IPS-20b (cell line): ENCODE measurements around the gene GRIN1.

ENCODE experiments used
- H3K27ac ChIP-seq: one replicate; pipeline ENCODE4 v1.5.1; 2013; ENCODE audit warnings: low read length
- H3K27me3 ChIP-seq: 2 replicates; pipeline ENCODE4 v1.6.1; 2013; ENCODE audit warnings: mild to moderate bottlenecking, low read length, inconsistent platforms; ENCODE audit not compliant: insufficient read depth
- H3K36me3 ChIP-seq: 2 replicates; pipeline ENCODE4 v1.6.1; 2013; ENCODE audit warnings: low read depth, mild to moderate bottlenecking, inconsistent platforms, low read length, moderate library complexity; ENCODE audit not compliant: insufficient read depth
- H3K4me1 ChIP-seq: 2 replicates; pipeline ENCODE4 v1.6.1; 2013; ENCODE audit warnings: mild to moderate bottlenecking, control low read depth, inconsistent platforms, low read length, moderate library complexity; ENCODE audit not compliant: insufficient read depth
- H3K4me3 ChIP-seq: 2 replicates; pipeline ENCODE4 v1.5.1; 2013; ENCODE audit warnings: mild to moderate bottlenecking, low read length, inconsistent platforms
- H3K9ac ChIP-seq: 2 replicates; pipeline ENCODE4 v1.6.1; 2013; ENCODE audit warnings: low read depth, mild to moderate bottlenecking, inconsistent platforms, low read length, moderate library complexity
- H3K9me3 ChIP-seq: 2 replicates; pipeline ENCODE4 v1.6.1; 2013; ENCODE audit warnings: mild to moderate bottlenecking, low read depth, low read length, inconsistent platforms; ENCODE audit not compliant: insufficient read depth

Gene GRIN1

DNA sequence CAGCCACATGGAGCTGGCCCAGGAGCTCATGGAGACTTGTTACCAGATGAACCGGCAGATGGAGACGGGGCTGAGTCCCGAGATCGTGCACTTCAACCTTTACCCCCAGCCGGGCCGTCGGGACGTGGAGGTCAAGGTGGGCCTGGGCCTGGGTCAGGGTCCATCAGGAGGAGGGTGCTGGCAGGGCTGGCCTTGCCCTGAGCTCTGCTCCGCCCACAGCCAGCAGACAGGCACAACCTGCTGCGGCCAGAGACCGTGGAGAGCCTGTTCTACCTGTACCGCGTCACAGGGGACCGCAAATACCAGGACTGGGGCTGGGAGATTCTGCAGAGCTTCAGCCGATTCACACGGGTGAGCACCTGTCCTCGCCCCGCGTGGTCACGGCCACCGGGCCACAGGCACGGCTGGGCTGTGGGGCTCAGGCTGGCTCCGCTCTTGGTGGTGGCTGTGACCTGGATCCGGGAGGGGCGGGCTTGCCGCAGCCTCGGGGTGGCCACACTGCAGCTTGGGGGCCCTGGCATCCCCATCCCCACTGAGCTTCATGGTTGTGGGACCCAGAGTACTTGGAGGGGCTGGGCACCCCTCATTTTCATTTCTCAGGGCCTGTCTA, 31.5 kb upstream of the GRIN1 start:
- Histone ChIP-seq H3K36me3 (peaks cover 29% of the 10 kb centered on the region), H3K27me3 (no peaks in the 10 kb centered on the region), H3K4me3 (no peak overlapping the region), H3K9ac (no peak overlapping the region), H3K27ac (no peak overlapping the region), H3K9me3 (peaks cover 14% of the 10 kb centered on the region; the same call in 1 of the 2 replicates), H3K4me1 (no peaks in the 10 kb centered on the region)

DNA sequence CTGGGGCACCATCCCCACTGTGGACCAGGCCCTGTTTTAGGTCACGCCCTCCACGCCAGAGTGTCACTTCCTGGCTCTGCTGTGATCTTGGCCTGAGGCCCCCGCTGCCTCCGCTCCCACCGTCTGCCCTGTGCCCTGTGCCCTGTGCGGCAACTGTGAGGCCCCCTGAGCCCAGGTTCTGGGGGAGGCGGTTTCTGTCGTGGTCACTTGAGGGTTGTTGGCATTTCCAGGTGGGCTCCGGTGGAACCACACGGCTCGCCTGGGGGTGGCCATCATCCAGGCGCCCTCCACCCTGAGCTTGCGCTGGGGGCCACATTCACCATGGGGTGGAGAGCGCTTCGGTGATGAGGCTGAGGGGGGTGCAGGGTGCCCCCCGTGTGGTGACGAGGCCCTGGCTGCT, 31.0 kb upstream of the GRIN1 start:
- Histone ChIP-seq H3K27ac (no peak overlapping the region), H3K27me3 (peaks cover 5% of the 10 kb centered on the region), H3K9me3 (peaks cover 9% of the 10 kb centered on the region; the same call in 1 of the 2 replicates), H3K36me3 (peaks cover 23% of the 10 kb centered on the region), H3K9ac (no peak overlapping the region), H3K4me1 (no peaks in the 10 kb centered on the region), H3K4me3 (no peak overlapping the region)

DNA sequence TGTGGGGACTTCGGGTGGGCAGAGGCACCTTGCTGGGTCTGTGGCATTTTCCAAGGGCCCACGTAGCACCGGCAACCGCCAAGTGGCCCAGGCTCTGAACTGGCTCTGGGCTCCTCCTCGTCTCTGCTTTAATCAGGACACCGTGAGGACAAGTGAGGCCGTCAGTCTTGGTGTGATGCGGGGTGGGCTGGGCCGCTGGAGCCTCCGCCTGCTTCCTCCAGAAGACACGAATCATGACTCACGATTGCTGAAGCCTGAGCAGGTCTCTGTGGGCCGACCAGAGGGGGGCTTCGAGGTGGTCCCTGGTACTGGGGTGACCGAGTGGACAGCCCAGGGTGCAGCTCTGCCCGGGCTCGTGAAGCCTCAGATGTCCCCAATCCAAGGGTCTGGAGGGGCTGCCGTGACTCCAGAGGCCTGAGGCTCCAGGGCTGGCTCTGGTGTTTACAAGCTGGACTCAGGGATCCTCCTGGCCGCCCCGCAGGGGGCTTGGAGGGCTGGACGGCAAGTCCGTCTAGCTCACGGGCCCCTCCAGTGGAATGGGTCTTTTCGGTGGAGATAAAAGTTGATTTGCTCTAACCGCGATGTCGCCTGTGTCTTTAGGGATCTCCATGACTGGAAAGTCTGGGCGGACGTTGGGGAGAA, 30.2 kb upstream of the GRIN1 start:
- Histone ChIP-seq H3K36me3 (peaks cover 16% of the 10 kb centered on the region), H3K9me3 (peaks cover 1% of the 10 kb centered on the region; the same call in 1 of the 2 replicates), H3K9ac (no peak overlapping the region), H3K27ac (no peak overlapping the region), H3K4me3 (no peak overlapping the region), H3K27me3 (peaks cover 13% of the 10 kb centered on the region), H3K4me1 (no peaks in the 10 kb centered on the region)

DNA sequence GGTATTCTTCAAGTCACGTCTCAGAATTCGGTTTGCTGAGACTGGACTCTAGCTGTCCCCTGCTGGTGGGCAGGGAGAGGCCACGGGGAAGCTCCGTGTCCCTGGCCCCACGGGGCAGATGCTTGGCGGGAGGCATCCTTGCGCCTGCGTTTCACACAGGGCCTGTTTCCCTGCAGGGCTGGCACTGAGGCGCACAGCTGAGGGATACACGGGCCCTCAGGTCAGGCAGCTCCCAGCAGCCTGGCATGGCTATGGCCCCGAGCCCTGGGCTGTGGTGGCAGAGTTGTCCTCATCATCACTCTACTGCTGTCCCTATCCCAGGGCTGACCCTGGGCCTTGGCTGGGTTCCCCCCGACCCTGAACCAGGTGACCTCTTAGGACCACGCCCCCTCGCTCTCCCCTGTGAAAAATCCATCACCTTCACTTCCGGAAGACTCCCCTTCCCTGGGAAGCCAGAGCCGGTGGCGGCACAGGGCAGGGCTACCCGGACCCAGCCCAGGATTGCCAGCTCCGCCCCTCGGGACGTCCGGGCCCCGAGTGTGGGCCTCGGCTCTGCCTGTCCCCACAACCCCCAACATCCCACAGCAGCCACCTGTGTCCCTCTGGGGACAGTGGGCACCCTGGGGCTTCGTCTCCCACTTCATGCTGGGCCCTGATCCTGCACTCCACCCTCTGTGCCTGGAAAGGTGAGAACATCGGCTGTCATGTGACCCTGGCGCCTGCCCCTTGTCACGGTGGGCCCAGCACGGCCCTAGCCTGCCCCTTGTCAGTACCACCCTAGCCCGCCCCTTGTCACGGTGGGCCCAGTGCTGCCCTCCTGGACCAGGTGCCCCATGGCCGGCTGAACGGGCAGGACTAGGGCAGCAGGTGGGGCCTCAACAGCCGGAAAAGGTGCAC, 29.5 kb upstream of the GRIN1 start:
- Histone ChIP-seq H3K27ac (no peak overlapping the region), H3K4me1 (no peaks in the 10 kb centered on the region), H3K27me3 (peaks cover 19% of the 10 kb centered on the region), H3K4me3 (no peak overlapping the region), H3K36me3 (peaks cover 12% of the 10 kb centered on the region; the same call in 1 of the 2 replicates), H3K9me3 (no peaks in the 10 kb centered on the region), H3K9ac (no peak overlapping the region)

DNA sequence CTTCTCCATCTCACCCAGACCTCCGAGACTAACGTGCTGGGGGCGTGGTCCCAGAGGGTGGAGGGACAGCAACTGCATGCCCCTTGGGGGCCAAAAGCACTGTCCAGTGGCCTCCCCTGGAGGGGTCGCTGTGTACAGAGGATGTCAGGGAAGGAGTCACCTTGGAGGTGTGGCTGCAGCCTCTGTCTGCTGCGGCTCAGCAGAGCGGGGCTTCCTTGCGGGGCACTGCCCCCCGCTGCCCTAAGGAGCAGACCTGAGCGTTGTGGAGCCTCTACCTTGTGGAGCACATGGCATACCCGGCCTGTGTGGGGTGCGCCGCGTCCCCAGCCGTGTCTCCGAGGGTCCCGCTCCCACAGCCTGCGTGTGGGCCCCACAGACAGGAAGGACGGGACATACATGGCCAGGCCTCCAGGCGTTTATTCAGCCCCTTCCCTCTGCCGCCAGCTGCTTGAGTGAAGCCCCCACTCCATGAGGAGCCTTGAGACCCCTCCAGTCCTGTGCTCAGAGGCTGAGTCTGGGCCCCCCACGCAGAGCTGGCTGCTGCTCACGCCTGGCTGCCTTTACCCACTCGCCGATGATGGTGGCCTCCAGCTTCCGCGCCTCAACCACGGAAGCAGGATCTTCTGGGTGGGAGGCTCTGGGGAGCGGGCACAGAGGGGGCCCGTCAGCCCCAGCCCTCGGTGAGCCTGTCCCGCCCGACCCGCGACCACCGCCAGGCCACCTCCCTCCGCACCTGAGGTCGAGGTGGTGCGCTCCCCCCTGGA, 28.6 kb upstream of the GRIN1 start:
- Histone ChIP-seq H3K27ac (no peak overlapping the region), H3K4me3 (no peak overlapping the region), H3K36me3 (peaks cover 8% of the 10 kb centered on the region; the same call in 1 of the 2 replicates), H3K27me3 (peaks cover 27% of the 10 kb centered on the region), H3K9me3 (no peaks in the 10 kb centered on the region), H3K9ac (no peak overlapping the region; the same call in 1 of the 2 replicates), H3K4me1 (no peaks in the 10 kb centered on the region)

DNA sequence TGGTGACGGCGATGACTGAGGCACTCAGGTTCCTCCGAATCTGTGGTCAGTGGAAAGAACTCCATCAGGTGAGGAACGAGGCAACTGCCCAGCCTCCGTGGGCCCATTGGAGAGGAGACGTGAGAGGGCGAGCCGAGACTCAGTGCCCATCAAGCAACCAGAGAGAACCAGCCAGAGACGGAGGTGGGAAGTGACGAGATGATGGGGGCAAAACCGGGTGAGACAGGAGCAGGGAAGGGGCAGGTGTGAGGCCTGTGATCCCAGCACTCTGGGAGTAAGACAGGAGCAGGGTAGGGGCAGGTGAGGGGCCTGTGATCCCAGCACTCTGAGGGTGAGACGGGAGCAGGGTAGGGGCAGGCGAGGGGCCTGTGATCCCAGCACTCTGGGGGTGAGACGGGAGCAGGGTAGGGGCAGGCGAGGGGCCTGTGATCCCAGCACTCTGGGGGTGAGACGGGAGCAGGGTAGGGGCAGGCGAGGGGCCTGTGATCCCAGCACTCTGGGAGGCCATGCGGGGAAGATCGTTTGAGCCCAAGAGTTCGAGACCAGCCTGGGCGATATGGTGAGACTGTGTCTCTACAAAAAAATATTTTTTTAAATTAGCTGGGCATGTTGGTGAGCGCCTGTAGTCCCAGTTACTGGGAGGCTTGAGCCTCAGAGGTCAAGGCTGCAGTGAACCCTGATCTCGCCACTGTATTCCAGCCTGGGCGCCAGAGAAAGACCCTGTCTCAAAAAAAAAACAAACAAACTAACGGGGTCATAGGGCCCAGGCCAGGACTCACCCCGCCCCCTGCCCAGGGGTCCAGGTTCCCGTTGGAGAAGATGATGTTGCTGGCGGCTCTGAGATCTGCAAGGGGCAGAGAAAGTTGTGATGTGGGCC, 27.8 kb upstream of the GRIN1 start:
- Histone ChIP-seq H3K4me3 (no peak overlapping the region), H3K27me3 (peaks cover 35% of the 10 kb centered on the region), H3K9ac (no peak overlapping the region), H3K9me3 (no peaks in the 10 kb centered on the region), H3K36me3 (0 out of 2 replicates have a peak, but pooled peaks cover 3% of the 10 kb centered on the region), H3K27ac (no peak overlapping the region), H3K4me1 (no peaks in the 10 kb centered on the region)

DNA sequence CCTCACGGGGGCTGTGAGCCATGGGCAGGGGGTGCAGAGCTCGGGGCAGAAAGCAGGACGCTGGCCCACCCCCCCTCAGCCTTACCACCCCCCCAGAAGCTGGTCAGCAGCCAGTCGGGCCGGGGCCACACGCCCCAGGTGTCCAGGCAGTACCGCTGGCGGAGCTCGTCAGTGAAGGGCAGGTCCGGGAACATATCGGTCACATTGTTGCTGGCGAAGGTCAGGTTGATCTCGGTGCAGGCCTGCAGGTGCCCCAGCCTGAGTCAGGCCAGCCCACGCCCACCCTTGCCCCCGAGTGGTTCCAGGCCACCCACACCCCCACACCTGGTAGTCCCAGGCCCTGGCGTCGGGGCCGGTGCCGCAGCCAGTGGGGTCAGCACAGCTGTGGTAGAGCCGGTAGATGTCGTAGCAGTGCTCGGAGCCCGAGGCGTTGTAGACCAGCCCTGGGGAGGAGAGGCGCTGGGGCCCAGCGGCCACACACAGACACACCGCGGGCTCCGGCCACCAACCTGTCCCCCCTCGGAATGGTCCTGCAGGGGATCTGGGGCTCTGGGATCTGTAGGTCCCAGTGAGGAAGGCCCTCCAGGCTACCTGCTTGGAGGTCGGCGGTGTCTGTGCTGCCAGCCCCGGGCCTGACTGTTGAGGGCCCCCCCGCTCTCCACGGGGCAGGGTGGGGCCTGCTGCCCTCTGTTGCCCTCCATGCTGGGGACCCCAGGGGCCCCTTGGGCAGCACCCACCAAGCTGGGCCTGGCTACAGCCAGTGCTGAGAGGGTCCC, 27.0 kb upstream of the GRIN1 start:
- no peak overlapping the region for H3K4me3 ChIP-seq
- H3K9ac ChIP-seq: no peak overlapping the region
- peaks cover 42% of the 10 kb centered on the region for H3K27me3 ChIP-seq
- no peak overlapping the region for H3K27ac ChIP-seq
- no peaks in the 10 kb centered on the region for H3K4me1 ChIP-seq
- no peaks in the 10 kb centered on the region for H3K9me3 ChIP-seq
- 0 out of 2 replicates have a peak, but pooled peaks cover 3% of the 10 kb centered on the region for H3K36me3 ChIP-seq

DNA sequence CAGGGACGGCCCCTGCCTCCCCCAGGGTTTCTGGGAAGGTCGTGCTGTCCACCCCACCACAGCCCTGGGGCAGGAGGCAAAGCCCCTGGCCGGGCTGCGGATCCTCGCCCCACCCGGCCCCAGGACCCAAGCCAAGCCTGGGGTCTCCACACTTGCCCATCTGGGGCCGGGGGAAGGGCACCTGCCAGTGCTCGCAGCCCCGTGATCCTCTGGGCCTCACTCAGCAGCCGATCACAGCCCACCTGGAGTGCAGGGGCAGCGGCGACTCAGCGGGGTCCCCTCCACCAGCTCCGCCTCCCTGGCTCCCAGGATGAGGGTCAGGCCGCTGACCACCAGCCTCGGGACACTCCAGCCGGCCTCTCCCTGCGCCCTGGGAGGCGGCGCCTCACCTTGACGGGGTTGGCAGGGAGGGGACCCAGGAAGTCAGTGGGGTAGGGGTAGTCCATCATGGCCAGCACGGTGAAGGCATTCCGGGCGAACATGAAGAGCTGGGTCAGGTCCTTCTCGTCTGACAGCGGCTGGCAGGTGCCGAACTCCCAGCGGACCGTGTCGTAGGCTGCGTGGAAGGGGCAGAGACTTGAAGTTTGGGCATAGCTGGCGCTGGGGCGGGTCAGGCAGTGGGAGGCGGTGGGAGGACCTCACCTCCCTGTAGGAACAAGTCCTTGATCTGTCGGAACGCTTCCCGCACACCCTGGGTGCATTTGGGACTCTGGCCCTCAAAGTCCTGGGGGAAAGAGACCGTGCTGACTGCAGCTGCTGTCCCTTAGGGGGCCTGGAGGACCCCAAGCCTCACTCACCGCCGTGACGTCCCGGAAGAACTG, 26.2 kb upstream of the GRIN1 start:
- H3K4me3 ChIP-seq: no peak overlapping the region
- no peak overlapping the region for H3K9ac ChIP-seq
- no peak overlapping the region for H3K27ac ChIP-seq
- H3K4me1 ChIP-seq: no peaks in the 10 kb centered on the region
- no peaks in the 10 kb centered on the region for H3K36me3 ChIP-seq
- H3K27me3 ChIP-seq: peaks cover 50% of the 10 kb centered on the region
- H3K9me3 ChIP-seq: no peaks in the 10 kb centered on the region

DNA sequence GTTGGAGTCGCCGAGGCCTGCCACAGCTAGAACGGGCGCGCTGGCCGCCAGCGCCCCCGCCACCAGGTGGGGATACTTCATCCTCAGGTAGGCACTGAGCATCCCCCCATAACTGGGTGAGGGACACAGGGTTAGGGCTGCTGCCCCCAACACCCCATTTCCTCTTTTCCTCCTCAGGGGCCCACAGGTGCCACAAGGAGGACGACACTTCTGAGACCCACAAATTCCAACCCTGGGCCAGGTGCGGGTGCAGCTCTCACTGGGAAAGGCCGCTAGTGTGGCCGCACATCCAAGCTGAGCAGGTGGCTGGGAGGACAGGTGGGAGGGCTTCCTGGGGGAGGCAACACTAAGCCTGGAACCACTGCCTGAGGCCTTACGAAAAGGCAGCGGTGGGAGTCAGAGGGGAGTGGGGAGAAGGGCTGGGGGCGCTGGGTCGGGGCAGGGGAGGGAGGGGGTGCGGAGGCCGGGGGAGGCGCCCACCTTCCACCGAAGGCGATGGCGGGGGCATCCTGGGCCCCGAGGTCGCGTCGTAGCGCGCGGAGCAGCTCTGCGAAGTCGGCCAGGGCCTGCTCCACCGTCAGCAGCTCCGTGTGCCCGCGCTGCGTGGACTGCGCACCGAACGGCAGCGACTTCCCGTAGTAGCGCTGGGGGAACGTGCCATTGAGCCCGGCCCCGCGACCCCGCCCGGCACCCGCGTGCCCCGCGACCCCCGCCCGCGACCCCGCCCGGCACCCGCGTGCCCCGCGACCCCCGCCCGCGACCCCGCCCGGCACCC, 25.4 kb upstream of the GRIN1 start:
- H3K27me3 ChIP-seq: peaks cover 53% of the 10 kb centered on the region
- no peaks in the 10 kb centered on the region for H3K9me3 ChIP-seq
- no peak overlapping the region for H3K4me3 ChIP-seq
- H3K36me3 ChIP-seq: no peaks in the 10 kb centered on the region
- no peak overlapping the region for H3K9ac ChIP-seq
- no peak overlapping the region for H3K27ac ChIP-seq
- H3K4me1 ChIP-seq: no peaks in the 10 kb centered on the region
